IPS DF 4.7 (cell line): ENCODE data around the gene IL20RB.
"Not testable (repeated sequence)": the region's sequence is repeated elsewhere in the genome, so short reads cannot be mapped to it uniquely, and the experiment has no call there.

Experiments
- DNase-seq: peaks from one replicate; pipeline ENCODE4 v3.0.0-alpha.2; 2013; ENCODE audit warnings: low spot score; ENCODE audit errors: extremely low read depth

The IL20RB gene

GRCh38 chr3:136943436-136943835 is 14.3 kb upstream of the IL20RB start:
- DNase-seq: no peak

- DNase-seq: no peak
Observed at GRCh38 chr3:136946978-136947377, 10.8 kb upstream of the IL20RB start.

DNA sequence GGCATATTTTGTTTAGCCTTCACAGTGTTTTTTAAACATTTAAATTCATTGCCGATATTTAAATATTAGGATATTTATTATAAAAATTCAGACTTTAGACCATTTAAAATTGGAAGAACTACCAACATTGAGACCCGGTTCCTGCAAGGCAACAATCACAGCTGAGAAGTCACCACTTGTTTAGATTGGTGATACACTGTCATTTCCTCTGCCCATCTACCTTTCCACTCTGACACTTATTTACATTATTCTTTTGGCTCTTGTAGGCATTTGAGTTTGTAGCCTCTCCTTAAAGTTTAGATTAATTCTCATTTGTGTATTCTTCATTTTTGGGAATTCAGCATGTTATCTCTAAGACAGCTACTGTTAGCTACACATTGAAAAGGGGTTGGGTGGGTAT is 10.3 kb upstream of the IL20RB start:
- DNase-seq: no peak

DNA sequence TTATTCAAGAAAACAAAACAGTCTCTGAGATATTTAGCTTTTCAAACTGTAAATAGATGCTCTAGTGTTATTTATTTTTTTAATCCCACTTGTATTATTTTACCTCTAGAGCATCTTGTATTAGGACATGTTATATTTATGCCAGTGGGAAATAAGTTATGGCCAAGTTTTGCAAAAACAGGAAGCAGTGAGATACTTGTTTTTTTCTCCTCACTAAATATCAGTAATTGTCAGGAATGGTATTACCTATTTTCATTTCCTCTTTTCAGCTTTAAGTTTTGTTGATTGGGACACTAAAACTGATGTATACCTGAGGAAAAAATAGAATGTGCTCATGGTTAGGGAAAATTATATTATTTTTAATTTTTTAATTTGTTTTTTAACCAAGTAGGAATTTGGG is 8.6 kb upstream of the IL20RB start:
- no peak for DNase-seq

- DNase-seq: no peak
Observed at GRCh38 chr3:136949708-136950107, 8.1 kb upstream of the IL20RB start.

DNA sequence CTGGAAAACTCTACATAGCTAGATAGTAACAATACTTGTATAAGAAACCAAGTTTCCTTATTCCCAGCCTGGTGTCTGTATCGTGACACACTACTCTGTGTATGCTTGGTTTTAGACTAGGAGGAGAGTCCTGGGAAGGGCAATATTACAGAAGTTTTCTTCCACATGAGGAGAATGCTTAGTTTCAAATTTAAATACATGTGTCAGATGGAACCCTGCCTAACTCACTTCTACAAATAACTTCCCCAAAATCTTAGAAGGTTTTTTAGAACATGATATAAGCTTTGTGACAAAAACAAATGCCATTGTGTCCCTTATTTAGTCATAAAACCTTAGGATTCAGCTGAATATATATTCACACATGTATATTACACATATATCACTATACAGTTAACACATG is 7.2 kb upstream of the IL20RB start:
- DNase-seq: no peak

DNA sequence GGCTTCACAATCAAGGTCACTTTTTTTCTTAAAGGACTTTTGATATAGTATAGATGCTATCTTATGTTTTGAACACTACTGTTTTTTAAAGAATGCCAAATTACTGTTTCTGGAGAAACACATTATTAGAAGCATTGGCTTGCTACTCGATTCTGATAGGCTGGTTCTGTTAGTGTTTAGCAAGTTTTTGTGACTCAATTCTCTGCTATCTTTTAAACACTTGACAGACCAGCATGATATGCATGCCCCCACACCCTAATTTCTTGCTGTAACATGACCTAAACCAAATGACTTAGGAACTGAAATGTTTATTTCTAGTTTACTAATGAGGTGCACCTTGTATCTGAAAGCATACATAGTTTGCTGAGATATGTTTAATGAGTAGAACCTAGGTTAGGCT is 5.5 kb upstream of the IL20RB start:
- no peak for DNase-seq

- no peak for DNase-seq
Observed at GRCh38 chr3:136954251-136954650, 3.5 kb upstream of the IL20RB start.

DNA sequence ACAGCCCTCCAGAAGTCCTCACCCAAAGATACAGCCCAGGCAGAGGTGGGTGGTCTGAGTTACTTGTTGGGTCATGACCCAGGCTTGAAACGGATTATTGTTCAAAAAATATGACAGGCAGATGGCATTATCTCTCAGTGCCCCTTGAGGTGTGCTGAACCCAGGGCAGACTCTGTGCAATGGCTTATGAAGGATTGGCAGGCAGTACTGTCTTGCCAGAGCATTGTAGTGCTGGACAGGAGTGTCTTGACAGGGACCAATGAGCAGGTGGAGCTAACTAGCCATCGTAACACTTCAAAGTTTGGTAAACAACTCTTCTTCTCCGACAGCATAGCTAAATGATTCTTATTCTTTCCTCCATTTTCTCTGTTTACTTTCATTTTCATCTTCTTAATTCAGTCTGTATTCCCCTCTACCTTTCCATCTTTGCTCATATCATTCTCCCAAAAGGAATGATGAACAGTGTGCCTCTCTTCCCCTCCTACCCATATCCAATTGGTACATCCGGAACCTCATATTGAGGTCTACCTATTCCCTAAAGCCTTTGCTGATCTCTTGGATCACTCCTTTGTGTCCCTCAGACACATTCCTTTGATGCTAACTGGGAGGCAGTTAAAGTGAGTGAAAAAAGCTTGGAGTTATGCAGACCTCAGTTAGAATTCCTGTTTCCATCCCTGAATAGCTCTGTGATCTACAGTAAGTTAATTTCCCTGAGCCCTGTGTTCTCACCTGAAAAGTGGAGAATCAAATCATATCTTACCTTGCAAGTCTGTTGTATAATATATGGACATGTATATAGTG is 2.6 kb upstream of the IL20RB start:
- DNase-seq: no peak

DNA sequence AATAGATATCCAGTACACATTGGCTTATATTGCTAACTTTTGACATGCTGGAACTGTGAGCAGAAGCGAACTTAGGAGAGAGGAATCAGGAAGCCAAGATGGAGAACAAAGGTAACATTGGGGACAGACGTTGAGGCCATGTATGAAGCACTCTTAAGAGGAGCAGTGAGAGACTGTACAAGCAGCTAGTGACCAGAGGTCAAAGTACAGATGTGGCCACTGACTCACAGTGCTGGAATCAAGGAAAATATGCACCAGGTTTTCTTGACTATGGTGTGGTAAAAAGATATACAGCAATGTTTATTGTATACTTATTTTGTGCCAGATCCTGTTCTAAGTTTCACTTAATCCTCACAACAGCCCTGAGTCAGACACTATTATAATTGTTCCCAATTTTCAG is 2.0 kb upstream of the IL20RB start:
- DNase-seq: no peak

GRCh38 chr3:136956971-136957370 is 812 bp upstream of the IL20RB start:
- no peak for DNase-seq

GRCh38 chr3:136958939-136959338 is 1.2 kb downstream of the IL20RB start:
- no peak for DNase-seq

- DNase-seq: no peak
Observed at GRCh38 chr3:136959599-136959998, 1.8 kb downstream of the IL20RB start.

DNA sequence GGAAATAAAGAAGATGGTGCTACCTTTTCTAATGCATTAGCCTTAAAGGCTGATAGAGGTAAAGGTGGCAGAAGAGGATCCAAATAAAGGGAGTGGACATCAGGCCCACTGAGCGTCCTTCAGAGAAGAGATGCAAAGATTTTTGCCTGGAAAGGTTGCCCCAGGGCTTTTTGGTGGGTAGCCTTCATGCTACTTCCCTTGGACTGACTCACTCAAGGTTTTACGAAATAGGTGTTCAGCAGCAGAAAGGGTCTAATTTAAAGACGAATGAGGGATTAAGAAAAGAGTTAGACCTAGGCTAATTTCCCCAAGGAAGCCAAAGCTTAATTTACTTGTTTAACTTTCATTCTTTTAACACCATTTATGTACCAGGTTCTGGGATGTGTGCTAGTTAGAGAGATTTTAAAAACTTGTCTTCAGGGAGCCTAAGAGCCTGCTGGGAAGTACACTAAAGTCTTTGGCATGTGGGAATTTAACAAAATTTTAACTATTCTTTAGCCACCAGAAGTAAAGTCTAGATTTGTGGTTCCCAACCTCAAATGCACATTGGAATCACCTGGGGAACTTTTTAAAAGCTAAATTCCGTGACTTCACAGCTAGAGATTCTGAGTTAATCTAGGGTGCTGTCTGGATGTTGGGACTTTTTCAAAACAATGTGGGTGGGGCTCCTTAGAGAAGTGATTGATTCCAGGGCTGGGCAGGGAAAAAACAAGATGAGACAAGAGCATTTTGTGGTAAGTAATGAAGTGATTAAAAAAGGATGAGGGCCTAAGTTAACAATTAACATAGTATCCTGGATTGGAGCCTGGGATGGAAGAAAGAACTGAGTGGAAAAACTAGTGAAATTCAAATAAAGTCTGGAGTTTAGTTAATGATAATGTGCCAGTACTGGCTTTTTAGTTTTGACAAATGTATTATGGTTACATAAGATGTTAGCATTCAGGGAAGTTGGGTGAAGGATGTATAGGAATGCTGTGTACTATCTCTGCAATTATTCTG is 3.4 kb downstream of the IL20RB start:
- no peak for DNase-seq

DNA sequence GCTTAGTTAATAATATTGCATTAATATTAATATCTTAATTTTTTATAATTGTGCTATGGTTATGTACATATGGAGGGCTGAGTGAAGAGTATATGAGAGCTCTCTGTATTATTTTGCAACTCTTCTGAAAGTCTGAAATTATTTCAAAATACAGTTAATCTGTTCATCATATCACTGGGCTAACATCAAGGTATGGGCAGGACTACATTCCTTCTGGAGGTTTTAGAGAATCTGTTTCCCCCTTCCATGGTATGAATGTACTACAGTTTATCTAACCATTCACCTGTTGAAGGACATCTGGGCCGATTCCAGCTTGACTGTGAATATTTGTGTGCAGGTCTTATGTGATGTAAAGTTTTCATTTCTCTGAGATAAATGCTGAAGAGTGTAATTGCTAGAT is 5.1 kb downstream of the IL20RB start:
- DNase-seq: no peak

- DNase-seq: not testable (repeated sequence)
Observed at GRCh38 chr3:136969539-136969938, 11.8 kb downstream of the IL20RB start.

- no peak for DNase-seq
Observed at GRCh38 chr3:136973352-136973751, 15.6 kb downstream of the IL20RB start.

GRCh38 chr3:136974670-136975069 is 16.9 kb downstream of the IL20RB start:
- no peak for DNase-seq

DNA sequence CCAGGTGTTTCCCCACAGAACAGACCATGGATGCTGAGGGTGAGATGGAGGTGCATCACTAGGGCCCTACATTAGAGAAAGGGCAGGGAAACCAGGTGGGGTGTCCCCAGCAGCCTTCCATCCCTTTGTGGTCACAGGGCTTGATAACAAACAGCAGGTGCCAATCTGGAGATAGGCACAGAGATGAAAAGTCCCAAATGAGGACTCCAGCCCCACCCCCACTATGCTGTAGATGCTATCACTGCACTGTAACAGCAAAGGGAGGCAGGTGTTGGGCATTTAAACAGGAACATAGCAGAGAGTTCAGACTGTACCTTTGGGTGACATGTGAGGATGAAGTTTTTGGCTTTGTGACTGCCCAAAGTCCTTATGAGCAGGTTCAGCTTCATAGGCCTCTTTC is 21.4 kb downstream of the IL20RB start:
- no peak for DNase-seq

DNA sequence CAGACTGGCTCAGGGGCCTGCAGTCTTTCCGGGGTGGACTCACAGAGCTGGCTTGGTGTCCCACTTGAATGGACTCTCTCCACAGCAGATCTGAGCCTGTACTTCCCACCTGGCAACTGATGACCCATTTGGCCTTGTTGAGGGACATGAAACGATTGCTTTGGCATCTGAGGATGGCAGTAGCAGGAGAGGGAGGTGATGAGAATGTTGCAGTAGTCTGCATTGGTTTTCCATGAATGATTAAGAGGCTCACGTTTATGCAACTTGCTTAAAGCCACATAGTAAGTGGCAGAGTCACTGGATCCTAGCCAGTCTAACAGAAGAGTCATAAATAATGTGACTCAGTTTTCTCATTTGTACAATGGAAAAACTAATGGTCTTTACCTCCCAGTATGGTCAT is 21.9 kb downstream of the IL20RB start:
- no peak for DNase-seq

- no peak for DNase-seq
Observed at GRCh38 chr3:136982033-136982432, 24.2 kb downstream of the IL20RB start.

GRCh38 chr3:136982520-136983138 is 24.8 kb downstream of the IL20RB start:
- no peak for DNase-seq
